Neural crest cell (in vitro differentiated cells): ENCODE data around the gene ELMO1. TPM values are rescaled to one million over a fixed set of nuclear protein-coding genes. Genes with fewer than 3 reads are reported as not detected.
"Not testable (repeated sequence)": the region's sequence is repeated elsewhere in the genome, so short reads cannot be mapped to it uniquely, and the experiment has no call there.

Experiments used
- DNase-seq: peaks from one replicate; pipeline ENCODE4 v3.0.0; 2021; ENCODE audit warnings: low read depth, mixed read lengths, low spot score
- H3K27ac Mint-ChIP-seq: one replicate; pipeline ENCODE4 v1.8.0; 2021; ENCODE audit warnings: mild to moderate bottlenecking, mixed read lengths; ENCODE audit not compliant: unreplicated experiment
- H3K27me3 Mint-ChIP-seq: 2 replicates; pipeline ENCODE4 v1.8.0; 2021; ENCODE audit warnings: low read depth, mild to moderate bottlenecking, mixed read lengths
- H3K36me3 Mint-ChIP-seq: 2 replicates; pipeline ENCODE4 v1.8.0; 2021; ENCODE audit warnings: low read depth, mild to moderate bottlenecking, mixed read lengths
- H3K4me1 Mint-ChIP-seq: 2 replicates; pipeline ENCODE4 v1.8.0; 2021; ENCODE audit warnings: mixed read lengths
- H3K4me3 Mint-ChIP-seq: one replicate; pipeline ENCODE4 v1.8.0; 2021; ENCODE audit warnings: mild to moderate bottlenecking, mixed read lengths
- H3K9me3 Mint-ChIP-seq: 2 replicates; pipeline ENCODE4 v1.8.0; 2021; ENCODE audit warnings: mixed read lengths
- total RNA-seq: library from RNA; stranded (reverse); gene quantifications from 2 replicates; pipeline ENCODE4 v1.2.1, GENCODE V29; 2021
- TF ChIP-seq, protein P1 (sequence below): fragments of 200-600 bp; sonication (generic); conservative IDR thresholded peaks from 2 replicates; pipeline ENCODE4 v1.5.0; 2021; ENCODE audit warnings: antibody characterized with exemption, mild to moderate bottlenecking

The ELMO1 gene
- total RNA-seq, 1 donor from 2014 or later = 7.4 TPM

DNA sequence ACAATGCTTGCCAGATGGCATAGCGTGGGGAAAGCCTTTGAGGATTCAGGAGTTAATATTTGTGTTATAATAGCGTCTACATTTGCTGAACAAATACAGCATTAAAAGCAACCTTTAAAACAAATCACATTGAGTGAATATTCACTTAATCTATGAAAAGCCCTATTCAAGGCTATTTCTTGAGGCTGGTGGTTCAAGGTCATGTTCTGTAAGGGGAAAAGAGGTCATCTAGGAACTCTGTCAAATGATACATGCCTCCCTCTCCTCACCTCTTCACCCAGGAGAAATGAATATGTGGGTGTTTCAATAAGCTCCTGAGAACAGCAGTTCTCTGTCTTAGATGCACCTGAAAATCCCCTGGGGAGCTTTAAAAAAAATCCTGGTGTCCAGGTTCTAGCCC lies 303.0 kb downstream of the ELMO1 start:
- Mint-ChIP-seq H3K36me3 (peaks cover under 1% of the 10 kb centered on the region), H3K27ac (no peak overlapping the region), H3K9me3 (peaks cover under 1% of the 10 kb centered on the region), H3K4me3 (no peak overlapping the region), H3K4me1 (no peaks in the 10 kb centered on the region), H3K27me3 (no peaks in the 10 kb centered on the region)
- TF ChIP-seq, protein P1, sequence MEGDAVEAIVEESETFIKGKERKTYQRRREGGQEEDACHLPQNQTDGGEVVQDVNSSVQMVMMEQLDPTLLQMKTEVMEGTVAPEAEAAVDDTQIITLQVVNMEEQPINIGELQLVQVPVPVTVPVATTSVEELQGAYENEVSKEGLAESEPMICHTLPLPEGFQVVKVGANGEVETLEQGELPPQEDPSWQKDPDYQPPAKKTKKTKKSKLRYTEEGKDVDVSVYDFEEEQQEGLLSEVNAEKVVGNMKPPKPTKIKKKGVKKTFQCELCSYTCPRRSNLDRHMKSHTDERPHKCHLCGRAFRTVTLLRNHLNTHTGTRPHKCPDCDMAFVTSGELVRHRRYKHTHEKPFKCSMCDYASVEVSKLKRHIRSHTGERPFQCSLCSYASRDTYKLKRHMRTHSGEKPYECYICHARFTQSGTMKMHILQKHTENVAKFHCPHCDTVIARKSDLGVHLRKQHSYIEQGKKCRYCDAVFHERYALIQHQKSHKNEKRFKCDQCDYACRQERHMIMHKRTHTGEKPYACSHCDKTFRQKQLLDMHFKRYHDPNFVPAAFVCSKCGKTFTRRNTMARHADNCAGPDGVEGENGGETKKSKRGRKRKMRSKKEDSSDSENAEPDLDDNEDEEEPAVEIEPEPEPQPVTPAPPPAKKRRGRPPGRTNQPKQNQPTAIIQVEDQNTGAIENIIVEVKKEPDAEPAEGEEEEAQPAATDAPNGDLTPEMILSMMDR = no peak
- no peak for DNase-seq

DNA sequence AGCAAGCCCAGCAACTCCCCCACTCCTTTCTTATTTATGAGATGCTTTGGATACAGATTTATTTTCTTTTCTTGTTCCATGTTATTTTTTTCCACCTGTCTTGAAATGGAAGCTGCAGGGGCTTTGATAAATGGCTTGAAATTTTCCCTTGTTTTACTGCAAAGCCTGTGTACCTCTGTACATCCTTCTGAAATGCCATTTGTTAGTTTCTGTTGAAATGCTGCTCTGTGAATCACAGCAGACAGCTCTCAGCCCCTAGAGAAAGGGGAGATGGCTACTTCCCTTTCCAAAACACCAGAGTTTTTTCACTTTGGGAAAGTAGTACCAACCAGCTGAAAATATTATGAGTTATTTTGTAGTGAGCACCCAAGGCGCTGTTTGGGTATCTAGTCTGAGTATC lies 304.2 kb downstream of the ELMO1 start:
- no peak for DNase-seq
- H3K9me3 Mint-ChIP-seq = peaks cover 9% of the 10 kb centered on the region
- TF ChIP-seq, protein P1 = no peak
- no peak overlapping the region for H3K27ac Mint-ChIP-seq
- H3K36me3 Mint-ChIP-seq = peaks cover 8% of the 10 kb centered on the region
- no peaks in the 10 kb centered on the region for H3K4me1 Mint-ChIP-seq
- H3K27me3 Mint-ChIP-seq = no peaks in the 10 kb centered on the region
- H3K4me3 Mint-ChIP-seq = no peak overlapping the region

DNA sequence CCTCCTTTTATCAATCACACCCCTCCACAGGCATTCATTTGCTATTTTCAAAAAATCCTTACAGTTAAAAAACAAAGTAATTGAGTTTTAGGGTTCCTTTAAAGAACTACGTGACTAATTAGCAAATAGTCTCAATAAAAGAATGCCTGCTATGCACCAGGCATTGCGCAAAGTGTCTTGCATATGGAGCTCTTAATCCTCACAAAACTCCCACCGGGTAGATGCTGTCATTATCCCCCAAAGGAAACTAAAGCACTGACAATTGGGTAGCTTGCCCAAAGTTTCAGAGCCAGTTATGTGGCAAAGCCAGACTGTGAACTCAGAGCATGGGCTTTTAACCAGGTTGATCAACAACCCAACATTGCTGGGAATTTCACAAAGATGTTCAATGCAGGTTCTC lies 305.7 kb downstream of the ELMO1 start:
- Mint-ChIP-seq H3K36me3 (peaks cover 12% of the 10 kb centered on the region), H3K27ac (no peak overlapping the region), H3K4me3 (no peak overlapping the region), H3K4me1 (no peaks in the 10 kb centered on the region), H3K9me3 (peaks cover 14% of the 10 kb centered on the region), H3K27me3 (no peaks in the 10 kb centered on the region)
- TF ChIP-seq, protein P1 = no peak
- DNase-seq = no peak

DNA sequence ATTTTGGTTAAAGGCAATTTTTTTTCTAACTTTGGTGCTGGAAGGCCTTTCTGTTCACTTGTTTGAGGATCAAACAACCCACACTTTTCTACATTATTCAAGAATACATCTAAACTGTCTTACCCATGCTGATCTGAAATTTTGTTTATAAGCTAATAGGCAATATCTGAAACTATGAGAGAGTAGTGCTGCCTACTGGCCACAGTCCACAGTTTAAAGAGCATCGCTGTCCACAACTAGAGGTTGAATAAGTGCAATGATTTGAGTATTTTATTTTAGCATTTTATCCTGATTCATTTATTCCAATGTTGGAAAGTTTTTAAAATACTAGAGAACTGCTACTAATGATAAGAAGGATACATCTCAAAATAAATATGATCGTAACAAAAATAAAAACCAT lies 306.9 kb downstream of the ELMO1 start:
- peaks cover 22% of the 10 kb centered on the region for H3K9me3 Mint-ChIP-seq
- no peaks in the 10 kb centered on the region for H3K4me1 Mint-ChIP-seq
- no peak overlapping the region for H3K4me3 Mint-ChIP-seq
- TF ChIP-seq, protein P1 = no peak
- H3K36me3 Mint-ChIP-seq = peaks cover 20% of the 10 kb centered on the region
- H3K27ac Mint-ChIP-seq = no peak overlapping the region
- DNase-seq = no peak
- no peaks in the 10 kb centered on the region for H3K27me3 Mint-ChIP-seq

DNA sequence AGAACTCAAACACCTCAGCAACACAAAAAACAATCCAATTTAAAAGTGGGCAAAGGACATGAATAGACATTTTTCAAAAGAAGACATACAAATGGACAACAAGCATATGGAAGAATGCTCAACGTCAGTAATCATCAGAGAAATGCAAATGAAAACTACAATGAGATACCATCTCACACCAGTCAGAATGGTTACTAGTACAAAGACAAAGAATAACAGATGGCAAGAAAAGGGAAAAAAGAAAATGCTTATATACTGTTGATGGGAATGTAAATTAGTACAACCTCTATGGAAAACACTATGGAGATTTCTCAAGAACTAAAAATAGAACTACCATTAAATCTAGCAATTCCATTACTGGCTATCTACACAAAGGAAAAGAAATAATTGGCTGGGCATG lies 314.8 kb downstream of the ELMO1 start:
- H3K4me1 Mint-ChIP-seq, DNase-seq, H3K4me3 Mint-ChIP-seq, H3K27ac Mint-ChIP-seq, H3K27me3 Mint-ChIP-seq: not testable (repeated sequence)
- H3K36me3 Mint-ChIP-seq = peaks cover 25% of the 10 kb centered on the region
- H3K9me3 Mint-ChIP-seq = peaks cover 17% of the 10 kb centered on the region

DNA sequence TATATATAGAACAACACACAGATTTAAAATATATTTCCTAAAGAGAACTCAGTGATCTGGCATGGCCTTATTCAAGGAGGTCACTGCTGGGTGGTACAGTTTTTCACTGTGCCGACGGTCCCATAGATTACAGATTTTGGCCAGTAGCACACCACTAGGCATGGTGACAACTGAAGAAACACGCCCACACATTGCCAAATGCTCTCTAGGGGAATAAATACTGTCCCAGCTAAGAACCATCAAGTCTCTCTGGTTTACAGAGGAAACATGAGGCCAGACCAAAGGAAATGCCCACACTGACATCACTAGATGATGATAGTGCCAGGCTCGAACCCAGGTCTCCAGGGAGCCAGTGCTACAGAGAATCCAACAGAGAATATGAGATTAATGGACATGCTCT lies 316.8 kb downstream of the ELMO1 start:
- Mint-ChIP-seq H3K27me3 (no peaks in the 10 kb centered on the region), H3K36me3 (peaks cover 16% of the 10 kb centered on the region), H3K9me3 (peaks cover 10% of the 10 kb centered on the region), H3K4me1 (no peaks in the 10 kb centered on the region), H3K4me3 (no peak overlapping the region), H3K27ac (no peak overlapping the region)
- DNase-seq = no peak
- TF ChIP-seq, protein P1 = no peak
